ENCODE measurements around the gene PDE4B.

The PDE4B gene

DNA sequence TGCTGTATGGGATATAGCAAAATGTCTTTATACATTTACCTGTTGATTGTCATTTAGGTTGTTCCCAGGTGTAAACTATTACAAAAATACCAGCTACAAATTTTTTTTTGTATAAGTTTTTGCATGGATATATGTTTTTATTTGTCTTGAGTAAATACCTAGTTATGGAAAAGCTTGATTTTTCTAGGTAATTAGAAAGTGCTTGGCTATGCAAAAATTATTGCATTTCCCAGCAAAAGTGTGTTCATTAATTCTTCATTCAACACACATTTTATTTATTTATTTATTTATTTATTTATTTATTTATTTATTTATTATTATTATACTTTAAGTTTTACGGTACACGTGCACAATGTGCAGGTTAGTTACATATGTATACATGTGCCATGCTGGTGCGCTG is 22.1 kb downstream of the PDE4B start:
- no peaks in the 10 kb centered on the region for H3K9me3 ChIP-seq (ENCODE audit: low read length)

DNA sequence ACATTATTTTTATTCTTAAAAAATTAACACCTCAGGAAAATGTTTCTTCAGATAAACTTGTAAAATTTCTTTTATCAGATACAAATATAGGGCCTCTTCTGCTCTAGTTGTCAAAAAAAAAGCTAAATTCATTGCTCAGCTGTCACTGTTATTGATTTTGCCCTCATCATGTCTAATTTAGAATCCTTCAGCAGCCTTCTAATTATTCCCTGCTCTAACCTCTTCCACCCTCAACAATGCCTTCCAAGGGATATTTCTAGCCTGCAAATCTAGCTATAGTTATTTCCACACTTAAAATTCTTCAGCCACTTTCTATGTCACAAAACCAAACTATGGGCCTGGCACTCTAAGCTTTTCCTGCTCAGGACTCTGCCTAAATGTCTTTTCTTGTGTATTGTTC is 25.2 kb downstream of the PDE4B start:
- no peaks in the 10 kb centered on the region for H3K4me1 ChIP-seq (ENCODE audit: insufficient read depth, low read length, severe bottlenecking)
- H3K9me2 ChIP-seq (ENCODE audit: low read depth, low read length): no peaks in the 10 kb centered on the region
- H3K27ac ChIP-seq (ENCODE audit: low read depth, low read length, poor library complexity, severe bottlenecking): no peak overlapping the region
- no peaks in the 10 kb centered on the region for H3K9me3 ChIP-seq (ENCODE audit: low read length)
- no peak for TF ChIP-seq EZH2 (IDR thresholded peaks at IDR 0.05; ENCODE audit: borderline replicate concordance, low read length)
- TF ChIP-seq, protein P1, sequence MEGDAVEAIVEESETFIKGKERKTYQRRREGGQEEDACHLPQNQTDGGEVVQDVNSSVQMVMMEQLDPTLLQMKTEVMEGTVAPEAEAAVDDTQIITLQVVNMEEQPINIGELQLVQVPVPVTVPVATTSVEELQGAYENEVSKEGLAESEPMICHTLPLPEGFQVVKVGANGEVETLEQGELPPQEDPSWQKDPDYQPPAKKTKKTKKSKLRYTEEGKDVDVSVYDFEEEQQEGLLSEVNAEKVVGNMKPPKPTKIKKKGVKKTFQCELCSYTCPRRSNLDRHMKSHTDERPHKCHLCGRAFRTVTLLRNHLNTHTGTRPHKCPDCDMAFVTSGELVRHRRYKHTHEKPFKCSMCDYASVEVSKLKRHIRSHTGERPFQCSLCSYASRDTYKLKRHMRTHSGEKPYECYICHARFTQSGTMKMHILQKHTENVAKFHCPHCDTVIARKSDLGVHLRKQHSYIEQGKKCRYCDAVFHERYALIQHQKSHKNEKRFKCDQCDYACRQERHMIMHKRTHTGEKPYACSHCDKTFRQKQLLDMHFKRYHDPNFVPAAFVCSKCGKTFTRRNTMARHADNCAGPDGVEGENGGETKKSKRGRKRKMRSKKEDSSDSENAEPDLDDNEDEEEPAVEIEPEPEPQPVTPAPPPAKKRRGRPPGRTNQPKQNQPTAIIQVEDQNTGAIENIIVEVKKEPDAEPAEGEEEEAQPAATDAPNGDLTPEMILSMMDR (IDR thresholded peaks at IDR 0.05; ENCODE audit: low read length): no peak
- H3K36me3 ChIP-seq (ENCODE audit: insufficient read depth, low read length): no peaks in the 10 kb centered on the region
- no peak overlapping the region for H3K9ac ChIP-seq (ENCODE audit: low read length)
- H3K4me2 ChIP-seq (ENCODE audit: low read length): no peak overlapping the region
- H3K79me2 ChIP-seq (ENCODE audit: insufficient read depth, low read length): no peaks in the 10 kb centered on the region
- no peak overlapping the region for H2AFZ ChIP-seq (ENCODE audit: low read length)
- no peaks in the 10 kb centered on the region for H3F3A ChIP-seq (ENCODE audit: insufficient read depth, low read length)
- no peaks in the 10 kb centered on the region for H4K20me1 ChIP-seq (ENCODE audit: insufficient read depth, low read length)
- H3K27me3 ChIP-seq (ENCODE audit: insufficient read depth, low read length): no peaks in the 10 kb centered on the region
- H3K4me3 ChIP-seq (ENCODE audit: low read depth, low read length, poor library complexity, severe bottlenecking): no peak overlapping the region

More for the DNA sequence above, 22.1 kb downstream of the PDE4B start:
- Histone ChIP-seq H3K79me2 (ENCODE audit: insufficient read depth, low read length) (no peaks in the 10 kb centered on the region), H3K4me1 (ENCODE audit: insufficient read depth, low read length, severe bottlenecking) (no peaks in the 10 kb centered on the region), H3K4me3 (ENCODE audit: low read depth, low read length, poor library complexity, severe bottlenecking) (no peak overlapping the region), H2AFZ (ENCODE audit: low read length) (no peak overlapping the region), H3K9ac (ENCODE audit: low read length) (no peak overlapping the region), H3F3A (ENCODE audit: insufficient read depth, low read length) (no peaks in the 10 kb centered on the region), H3K9me2 (ENCODE audit: low read depth, low read length) (no peaks in the 10 kb centered on the region), H3K36me3 (ENCODE audit: insufficient read depth, low read length) (no peaks in the 10 kb centered on the region), H4K20me1 (ENCODE audit: insufficient read depth, low read length) (no peaks in the 10 kb centered on the region), H3K4me2 (ENCODE audit: low read length) (no peak overlapping the region), H3K27me3 (ENCODE audit: insufficient read depth, low read length) (no peaks in the 10 kb centered on the region), H3K27ac (ENCODE audit: low read depth, low read length, poor library complexity, severe bottlenecking) (no peak overlapping the region)
- TF ChIP-seq EZH2 (IDR thresholded peaks at IDR 0.05; ENCODE audit: borderline replicate concordance, low read length): no peak
- TF ChIP-seq, protein P1 (IDR thresholded peaks at IDR 0.05; ENCODE audit: low read length): no peak

DNA sequence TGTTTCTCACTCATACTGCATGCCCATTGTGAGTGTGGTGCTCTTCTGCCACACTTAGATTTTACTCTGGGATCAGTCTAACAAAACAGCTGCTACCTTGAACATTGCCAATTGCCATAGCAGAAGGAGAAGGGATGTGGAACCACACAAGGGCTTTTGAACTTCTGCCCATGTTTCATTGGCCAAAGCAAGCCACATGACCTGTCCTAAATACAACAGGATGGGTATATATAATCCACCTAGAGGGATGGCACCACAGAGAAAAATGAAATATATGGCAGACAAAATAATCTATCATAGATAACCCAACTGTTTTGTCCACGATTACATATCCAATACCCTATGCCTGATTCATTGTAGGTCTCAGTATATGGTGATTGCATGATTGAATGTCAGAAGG is 26.3 kb downstream of the PDE4B start:
- Histone ChIP-seq H3K27me3 (ENCODE audit: insufficient read depth, low read length) (no peaks in the 10 kb centered on the region), H3K4me2 (ENCODE audit: low read length) (no peak overlapping the region), H3K36me3 (ENCODE audit: insufficient read depth, low read length) (no peaks in the 10 kb centered on the region), H3K79me2 (ENCODE audit: insufficient read depth, low read length) (no peaks in the 10 kb centered on the region), H3K9me3 (ENCODE audit: low read length) (no peaks in the 10 kb centered on the region), H3F3A (ENCODE audit: insufficient read depth, low read length) (no peaks in the 10 kb centered on the region), H3K27ac (ENCODE audit: low read depth, low read length, poor library complexity, severe bottlenecking) (no peak overlapping the region), H3K9me2 (ENCODE audit: low read depth, low read length) (no peaks in the 10 kb centered on the region), H4K20me1 (ENCODE audit: insufficient read depth, low read length) (no peaks in the 10 kb centered on the region), H2AFZ (ENCODE audit: low read length) (no peak overlapping the region), H3K4me3 (ENCODE audit: low read depth, low read length, poor library complexity, severe bottlenecking) (no peak overlapping the region), H3K9ac (ENCODE audit: low read length) (no peak overlapping the region), H3K4me1 (ENCODE audit: insufficient read depth, low read length, severe bottlenecking) (no peaks in the 10 kb centered on the region)
- no peak for TF ChIP-seq EZH2 (IDR thresholded peaks at IDR 0.05; ENCODE audit: borderline replicate concordance, low read length)
- TF ChIP-seq, protein P1 (IDR thresholded peaks at IDR 0.05; ENCODE audit: low read length): no peak
